SK-N-SH (cell line): ENCODE data around the gene GALNT18. TPM values are rescaled to one million over a fixed set of nuclear protein-coding genes. Genes with fewer than 3 reads are reported as not detected.

ENCODE experiments used
- CTCF ChIA-PET: fragments of 300-600, 350-600 bp; formaldehyde crosslinking; extraction: SDS; loops from one replicate; lab custom pipeline; 2021; lab: Yijun Ruan, JAX
- POLR2A ChIA-PET: fragments of 350-600 bp; sonication (Branson Sonifier 250); formaldehyde crosslinking; extraction: SDS; loops from one replicate; lab custom pipeline; 2020; ENCODE audit warnings: antibody characterized with exemption, inconsistent platforms; lab: Yijun Ruan, JAX
- DNase-seq: peaks from one replicate; pipeline ENCODE4 v3.0.0; 2012
- H2AFZ ChIP-seq: fragments of 200-600 bp; sonication (generic); 2 replicates; pipeline ENCODE4 v1.8.1; 2016; ENCODE audit warnings: antibody characterized with exemption, mild to moderate bottlenecking, low read depth
- H3F3A ChIP-seq: fragments of 200-600 bp; sonication (generic); replicated peaks from 2 replicates; pipeline ENCODE3; 2016; ENCODE audit warnings: antibody characterized with exemption, mild to moderate bottlenecking; ENCODE audit not compliant: insufficient read depth
- H3K27ac ChIP-seq, 2 experiments: fragments of 200-500 bp in 1 of 2; fragments of 200-600 bp in 1 of 2; sonication (Bioruptor generic) in 1 of 2; sonication (generic), shearing (Covaris generic) in 1 of 2; 2 replicates each; pipeline versions ENCODE4 v1.5.1 to v1.6.1; 2014 to 2016; ENCODE audit warnings: low read depth in 2 of 2, inconsistent platforms in 1 of 2, low read length in 1 of 2, mild to moderate bottlenecking in 1 of 2, mixed read lengths in 1 of 2
- H3K27me3 ChIP-seq: fragments of 200-600 bp; sonication (generic), shearing (Covaris generic); 2 replicates; pipeline ENCODE4 v1.6.1; 2016; ENCODE audit warnings: mixed run types; ENCODE audit not compliant: insufficient read depth
- H3K36me3 ChIP-seq, 2 experiments: fragments of 200-500 bp in 1 of 2; fragments of 200-600 bp in 1 of 2; sonication (Bioruptor generic) in 1 of 2; sonication (generic) in 1 of 2; replicated peaks in 1 of 2; 2 replicates each; pipeline versions ENCODE3 to v1.5.1; 2014 to 2016; ENCODE audit warnings: low read length in 1 of 2, mild to moderate bottlenecking in 1 of 2; ENCODE audit not compliant: insufficient read depth in 2 of 2, control insufficient read depth in 1 of 2
- H3K4me1 ChIP-seq, 2 experiments: fragments of 200-500 bp in 1 of 2; fragments of 200-600 bp in 1 of 2; sonication (Bioruptor generic) in 1 of 2; sonication (generic), shearing (Covaris generic) in 1 of 2; 2 replicates each; pipeline versions ENCODE4 v1.5.1 to v1.6.1; 2014 to 2016; ENCODE audit warnings: low read depth in 1 of 2, low read length in 1 of 2, mixed run types in 1 of 2; ENCODE audit not compliant: insufficient read depth in 2 of 2, control insufficient read depth in 1 of 2
- H3K4me2 ChIP-seq: fragments of 200-600 bp; sonication (generic), shearing (Covaris generic); 2 replicates; pipeline ENCODE4 v1.6.1; 2017; ENCODE audit warnings: mixed run types
- H3K4me3 ChIP-seq, 2 experiments: fragments of 200-500 bp in 1 of 2; fragments of 200-600 bp in 1 of 2; sonication (Bioruptor generic) in 1 of 2; sonication (generic), shearing (Covaris generic) in 1 of 2; 2 replicates each; pipeline versions ENCODE4 v1.5.1 to v1.8.1; 2014 to 2016; ENCODE audit warnings: low read depth in 2 of 2, inconsistent platforms in 1 of 2, low read length in 1 of 2, mild to moderate bottlenecking in 1 of 2, mixed read lengths in 1 of 2, moderate library complexity in 1 of 2
- H3K79me2 ChIP-seq: fragments of 200-600 bp; sonication (generic); 2 replicates; pipeline ENCODE4 v1.8.1; 2017; ENCODE audit warnings: mild to moderate bottlenecking; ENCODE audit not compliant: insufficient read depth
- H3K9ac ChIP-seq: fragments of 200-600 bp; sonication (generic); 2 replicates; pipeline ENCODE4 v1.6.1; 2017; ENCODE audit warnings: mixed run types
- H3K9me2 ChIP-seq: fragments of 200-600 bp; sonication (generic); 2 replicates; pipeline ENCODE4 v1.6.1; 2017; ENCODE audit warnings: mixed run types
- H3K9me3 ChIP-seq: fragments of 200-600 bp; sonication (generic); 2 replicates; pipeline ENCODE4 v1.6.1; 2017; ENCODE audit warnings: mixed run types, mild to moderate bottlenecking, moderate library complexity
- H4K20me1 ChIP-seq: fragments of 200-600 bp; sonication (generic); 2 replicates; pipeline ENCODE4 v1.6.1; 2017; ENCODE audit warnings: mild to moderate bottlenecking, mixed run types; ENCODE audit not compliant: insufficient read depth
- EZH2phosphoT487 ChIP-seq: fragments of 200-600 bp; sonication (generic); IDR thresholded peaks from 2 replicates; pipeline ENCODE4 v1.6.1; 2017; ENCODE audit warnings: low read depth, mixed run types, mild to moderate bottlenecking, antibody characterized with exemption, moderate library complexity, borderline replicate concordance
- FOSL2 ChIP-seq: IDR thresholded peaks from 2 replicates; pipeline ENCODE4 v1.4.0; 2012; ENCODE audit warnings: low read depth, mild to moderate bottlenecking, moderate library complexity, borderline replicate concordance
- FOXM1 ChIP-seq: IDR thresholded peaks from 2 replicates; pipeline ENCODE4 v1.4.0; 2012; ENCODE audit warnings: low read depth, mild to moderate bottlenecking
- GABPA ChIP-seq: IDR thresholded peaks from 2 replicates; pipeline ENCODE4 v1.4.0; 2012; ENCODE audit warnings: low read depth, mild to moderate bottlenecking
- IRF3 ChIP-seq: fragments of 150-350 bp; IDR thresholded peaks from 2 replicates; pipeline ENCODE4 v1.6.1; 2016; ENCODE audit warnings: mild to moderate bottlenecking, low read depth, low read length
- NRF1 ChIP-seq: IDR thresholded peaks from 2 replicates; pipeline ENCODE4 v1.6.1; 2012; ENCODE audit warnings: low read depth, mild to moderate bottlenecking, low read length
- POLR2AphosphoS5 ChIP-seq: IDR thresholded peaks from 2 replicates; pipeline ENCODE4 v1.6.1; 2012; ENCODE audit warnings: low read depth, low read length
- RCOR1 ChIP-seq: fragments of 150-350 bp; IDR thresholded peaks from 2 replicates; pipeline ENCODE4 v1.6.1; 2017; ENCODE audit warnings: antibody characterized with exemption, low read length
- REST ChIP-seq: IDR thresholded peaks from 2 replicates; pipeline ENCODE4 v1.6.1; 2012; ENCODE audit warnings: mild to moderate bottlenecking, low read depth, low read length, moderate library complexity
- RXRA ChIP-seq: IDR thresholded peaks from 2 replicates; pipeline ENCODE4 v1.4.0; 2012; ENCODE audit warnings: low read depth, mild to moderate bottlenecking, borderline replicate concordance
- SMC3 ChIP-seq: IDR thresholded peaks from 2 replicates; pipeline ENCODE4 v1.6.1; 2012; ENCODE audit warnings: low read depth, low read length, improper control_type of control experiment
- TEAD4 ChIP-seq: IDR thresholded peaks from 2 replicates; pipeline ENCODE4 v1.4.0; 2012; ENCODE audit warnings: mild to moderate bottlenecking, borderline replicate concordance; ENCODE audit not compliant: insufficient read depth
- WGBS: methylation state at CpG from one replicate; pipeline ENCODE4 v1.1.6; 2017; ENCODE audit warnings: low lambda C conversion rate; 5-methylcytosine and 5-hydroxymethylcytosine counted together
- polyA plus RNA-seq, 3 experiments: library from polyadenylated mRNA; depleted of rRNA; stranded (reverse); fragments of >200 nt; gene quantifications; 2 replicates each; pipeline ENCODE4 v1.2.3, GENCODE V29; 2012

The GALNT18 gene
- polyA plus RNA-seq, 1 of the 3 experiments (the other 2 are of a cell fraction), result 0.64 TPM

- H2AFZ ChIP-seq, result no peak overlapping the region
- H3F3A ChIP-seq, result no peaks in the 10 kb centered on the region
- no peaks in the 10 kb centered on the region for H3K79me2 ChIP-seq
- no peaks in the 10 kb centered on the region for H3K9me2 ChIP-seq
- peaks cover 0 to 27% of the 10 kb centered on the region in 2 experiments; a peak in 1 of 4 replicates for H3K4me1 ChIP-seq
- ChIA-PET CTCF (interaction anchor here (0.6 to 1.2 kb wide), 5 partner anchors 27 to 384 kb away, joined by 3 read pairs; no protein-coding TSS in a partner anchor), POLR2A (interaction anchor here (1.4 kb wide), 1 partner anchor 490 kb away, joined by 4 read pairs; no protein-coding TSS in a partner anchor)
- H3K9me3 ChIP-seq, result no peaks in the 10 kb centered on the region
- no peak for TF ChIP-seq IRF3
- no peak for TF ChIP-seq POLR2AphosphoS5
- no peak for TF ChIP-seq SMC3
- no peak overlapping the region for H3K9ac ChIP-seq
- H3K27me3 ChIP-seq, result no peaks in the 10 kb centered on the region
- no peak overlapping the region for H3K4me2 ChIP-seq
- WGBS, result 25% methylated on average over 2 of the region's 2 CpGs
- H4K20me1 ChIP-seq, result no peaks in the 10 kb centered on the region
- DNase-seq, result no peak
- no peak overlapping the region for H3K4me3 ChIP-seq
- H3K36me3 ChIP-seq, result no peaks in the 10 kb centered on the region
- H3K27ac ChIP-seq, result no peak overlapping the region
Measured at GRCh38 chr11:11421509-11421908, 200.3 kb downstream of the GALNT18 start.

GRCh38 chr11:11420899-11421285 is 200.9 kb downstream of the GALNT18 start:
- POLR2A ChIA-PET, result interaction anchor here (1.4 kb wide), 1 partner anchor 489 kb away, joined by 4 read pairs; no protein-coding TSS in a partner anchor

More at GRCh38 chr11:11420899-11421285, 200.9 kb downstream of the GALNT18 start:
- Histone ChIP-seq H3K9me3 (no peaks in the 10 kb centered on the region), H3K9ac (no peak overlapping the region), H3K4me2 (no peak overlapping the region), H3K9me2 (no peaks in the 10 kb centered on the region), H3K27ac (no peak overlapping the region), H3K27me3 (no peaks in the 10 kb centered on the region), H3F3A (no peaks in the 10 kb centered on the region), H4K20me1 (no peaks in the 10 kb centered on the region), H3K4me3 (no peak overlapping the region), H3K36me3 (no peaks in the 10 kb centered on the region), H3K79me2 (no peaks in the 10 kb centered on the region), H2AFZ (no peak overlapping the region), H3K4me1 (peaks cover 0 to 33% of the 10 kb centered on the region in 2 experiments; a peak in 1 of 4 replicates)
- TF ChIP-seq REST (no peak), EZH2phosphoT487 (no peak), FOSL2 (no peak), NRF1 (no peak), FOXM1 (no peak), RXRA (no peak), RCOR1 (no peak), GABPA (no peak), TEAD4 (no peak)
- 70% methylated on average over 5 of the region's 5 CpGs for WGBS
- CTCF ChIA-PET, result interaction anchor here (0.6 to 1.3 kb wide), 8 partner anchors 19 to 384 kb away, joined by 3 to 4 read pairs (median 3); no protein-coding TSS in a partner anchor
- DNase-seq, result no peak
